RKO (cell line): ENCODE results near the gene RGL3.
"Not testable (repeated sequence)": the region's sequence is repeated elsewhere in the genome, so short reads cannot be mapped to it uniquely, and the experiment has no call there.

Source experiments
- DNase-seq: peaks from one replicate; pipeline ENCODE4 v3.0.0-alpha.2; 2016; ENCODE audit warnings: low spot score

RGL3 gene, protein sequence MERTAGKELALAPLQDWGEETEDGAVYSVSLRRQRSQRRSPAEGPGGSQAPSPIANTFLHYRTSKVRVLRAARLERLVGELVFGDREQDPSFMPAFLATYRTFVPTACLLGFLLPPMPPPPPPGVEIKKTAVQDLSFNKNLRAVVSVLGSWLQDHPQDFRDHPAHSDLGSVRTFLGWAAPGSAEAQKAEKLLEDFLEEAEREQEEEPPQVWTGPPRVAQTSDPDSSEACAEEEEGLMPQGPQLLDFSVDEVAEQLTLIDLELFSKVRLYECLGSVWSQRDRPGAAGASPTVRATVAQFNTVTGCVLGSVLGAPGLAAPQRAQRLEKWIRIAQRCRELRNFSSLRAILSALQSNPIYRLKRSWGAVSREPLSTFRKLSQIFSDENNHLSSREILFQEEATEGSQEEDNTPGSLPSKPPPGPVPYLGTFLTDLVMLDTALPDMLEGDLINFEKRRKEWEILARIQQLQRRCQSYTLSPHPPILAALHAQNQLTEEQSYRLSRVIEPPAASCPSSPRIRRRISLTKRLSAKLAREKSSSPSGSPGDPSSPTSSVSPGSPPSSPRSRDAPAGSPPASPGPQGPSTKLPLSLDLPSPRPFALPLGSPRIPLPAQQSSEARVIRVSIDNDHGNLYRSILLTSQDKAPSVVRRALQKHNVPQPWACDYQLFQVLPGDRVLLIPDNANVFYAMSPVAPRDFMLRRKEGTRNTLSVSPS

DNA sequence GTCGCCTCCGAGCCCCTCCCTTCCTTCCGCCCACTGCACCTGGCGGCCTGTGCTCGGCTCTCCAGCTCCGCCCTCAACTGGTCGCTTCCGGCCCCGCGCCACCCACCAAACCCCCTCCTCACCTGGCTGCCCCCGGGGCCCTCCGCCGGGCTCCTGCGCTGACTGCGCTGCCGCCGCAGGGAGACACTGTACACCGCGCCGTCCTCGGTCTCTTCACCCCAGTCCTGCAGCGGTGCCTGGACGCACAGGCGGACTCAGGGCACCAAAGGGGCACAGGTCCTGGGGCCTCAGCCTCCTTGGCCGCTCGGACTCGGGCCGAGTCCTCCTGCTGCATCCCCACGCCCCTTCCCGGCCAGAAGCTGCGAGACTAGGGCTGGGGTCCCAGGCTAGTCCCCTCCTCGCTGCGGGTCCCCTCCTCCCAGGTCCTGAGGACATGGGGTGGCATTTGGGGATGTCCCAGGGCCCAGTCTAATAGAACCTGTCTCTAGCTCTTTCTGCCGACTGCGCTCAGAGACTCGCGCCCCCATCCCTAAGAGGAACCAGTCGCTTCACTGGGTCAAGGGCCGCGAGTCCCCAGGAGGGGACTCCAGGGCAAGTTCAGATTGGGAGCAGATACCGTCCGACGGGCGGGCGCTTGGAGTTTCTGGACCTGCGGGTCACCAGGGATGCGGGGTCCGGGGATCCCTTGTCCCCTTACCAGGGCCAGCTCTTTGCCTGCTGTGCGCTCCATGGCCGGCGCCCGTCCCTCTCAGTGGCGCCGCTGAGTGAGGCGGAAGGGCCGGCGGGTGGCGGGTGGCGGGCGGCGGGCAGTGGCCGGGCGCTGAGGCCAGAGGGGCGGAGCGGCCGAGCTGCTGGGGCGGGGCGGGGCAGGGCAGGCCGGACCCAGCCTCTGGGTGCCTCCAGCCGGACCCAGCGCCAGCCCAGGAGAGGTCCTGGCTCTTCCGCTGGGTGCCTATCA, at the start of gene RGL3:
Gene RGL3, minus strand, starts transcription at position 766 of the 958 bp plus-strand sequence. Its CDS starts 36 bp downstream, at position 730.
- DNase-seq: peak; percentile 66

- DNase-seq: not testable (repeated sequence)
Observed at GRCh38 chr19:11468266-11468845, 49.2 kb upstream of the RGL3 start.

- DNase-seq: no peak
Observed at GRCh38 chr19:11465600-11465999, 46.5 kb upstream of the RGL3 start.

DNA sequence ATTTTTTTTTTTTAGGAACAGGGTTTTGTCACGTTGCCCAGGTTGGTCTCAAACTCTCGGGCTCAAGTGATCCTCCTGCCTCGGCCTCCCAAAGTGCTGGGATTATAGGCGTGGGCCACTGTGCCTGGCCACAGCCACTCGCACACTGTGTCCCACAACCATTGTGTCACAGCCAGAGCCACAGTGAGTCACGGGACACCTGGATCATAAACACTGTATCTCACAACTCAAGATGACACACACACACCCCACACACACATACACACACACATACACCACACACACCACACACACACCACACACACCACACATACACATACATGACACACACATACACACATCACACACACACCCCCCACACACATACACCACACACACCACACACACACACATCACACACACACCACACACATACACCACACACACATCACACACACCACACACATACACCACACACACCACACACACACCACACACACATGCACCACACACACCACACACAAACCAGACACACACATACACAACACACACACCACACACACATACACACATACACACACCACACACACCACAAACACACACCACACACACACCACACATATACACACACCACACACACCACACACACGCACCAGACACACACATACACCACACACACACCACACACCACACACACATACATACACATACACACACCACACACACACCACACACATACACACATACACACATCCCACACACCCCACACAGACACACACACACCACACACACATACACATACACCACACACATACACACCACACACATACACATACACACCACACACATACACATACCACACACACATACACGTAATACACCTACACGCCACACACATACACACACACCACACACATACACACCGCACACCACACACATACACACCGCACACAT, 45.5 kb upstream of the RGL3 start:
- no peak for DNase-seq

- DNase-seq: no peak
Observed at GRCh38 chr19:11463391-11463790, 44.3 kb upstream of the RGL3 start.

DNA sequence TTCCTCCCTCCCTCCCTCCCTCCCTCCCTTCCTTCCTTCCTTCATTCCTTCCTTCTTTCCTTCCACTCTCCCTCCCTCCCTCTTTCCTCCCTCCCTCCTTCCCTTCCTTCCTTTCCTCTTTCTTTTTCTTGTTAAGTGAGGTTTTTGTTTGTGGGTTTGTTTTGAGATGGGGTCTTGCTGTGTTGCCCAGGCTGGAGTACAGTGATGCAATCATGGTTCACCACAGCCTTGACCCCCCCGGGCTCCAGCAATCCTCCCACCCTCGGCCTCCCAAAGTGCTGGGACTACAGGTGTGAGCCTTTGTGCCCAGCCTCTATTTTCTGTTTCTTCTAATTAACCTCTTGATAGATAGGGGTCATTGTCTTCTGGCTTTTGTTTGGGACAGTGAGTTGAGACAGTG, 42.3 kb upstream of the RGL3 start:
- DNase-seq: no peak

- no peak for DNase-seq
Observed at GRCh38 chr19:11460207-11460606, 41.1 kb upstream of the RGL3 start.

- not testable (repeated sequence) for DNase-seq
Observed at GRCh38 chr19:11458912-11459311, 39.8 kb upstream of the RGL3 start.

GRCh38 chr19:11458236-11458900, 39.3 kb upstream of the RGL3 start:
- no peak for DNase-seq

DNA sequence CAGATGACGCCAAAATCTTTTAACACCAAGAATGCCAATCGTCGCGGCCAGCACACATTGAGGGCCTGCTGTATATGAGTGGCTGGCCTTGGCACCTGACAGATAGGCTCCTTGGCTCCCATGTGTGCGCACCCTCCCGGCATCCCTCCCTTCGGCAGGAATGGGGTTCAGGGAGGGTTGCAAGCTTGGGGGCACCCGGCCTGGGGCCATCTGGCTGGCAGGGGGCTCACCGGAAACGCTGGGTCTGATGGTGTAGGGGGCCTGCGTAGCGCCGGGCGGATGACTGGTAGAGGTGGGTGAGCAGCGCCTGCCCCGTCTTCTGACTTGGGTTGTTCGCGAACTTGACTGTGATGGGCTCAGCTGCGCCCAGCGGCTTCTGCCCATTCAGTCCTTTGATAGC, 38.7 kb upstream of the RGL3 start:
- DNase-seq: no peak

- no peak for DNase-seq
Observed at GRCh38 chr19:11457115-11457514, 38.0 kb upstream of the RGL3 start.

DNA sequence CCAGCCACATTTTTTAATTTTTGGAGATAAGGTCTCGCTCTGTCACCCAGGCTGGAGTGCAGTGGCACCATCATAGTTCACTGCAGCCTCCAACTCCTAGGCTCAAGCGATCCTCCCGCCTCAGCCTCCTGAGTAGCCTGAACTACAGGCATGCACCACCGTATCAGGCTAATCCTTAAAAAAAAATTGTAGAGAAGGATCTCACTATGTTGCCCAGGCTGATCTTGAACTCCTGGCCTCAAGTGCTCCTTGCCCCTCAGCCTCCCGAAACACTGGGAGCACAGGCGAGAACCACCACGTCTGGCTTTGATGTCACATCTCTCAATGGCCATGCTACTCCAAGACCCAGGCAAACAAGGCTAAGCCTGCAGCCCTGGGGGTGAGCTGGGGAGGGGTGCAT, 37.5 kb upstream of the RGL3 start:
- no peak for DNase-seq

GRCh38 chr19:11455233-11455554, 36.1 kb upstream of the RGL3 start:
- not testable (repeated sequence) for DNase-seq

- no peak for DNase-seq
Observed at GRCh38 chr19:11453468-11454341, 34.6 kb upstream of the RGL3 start.

DNA sequence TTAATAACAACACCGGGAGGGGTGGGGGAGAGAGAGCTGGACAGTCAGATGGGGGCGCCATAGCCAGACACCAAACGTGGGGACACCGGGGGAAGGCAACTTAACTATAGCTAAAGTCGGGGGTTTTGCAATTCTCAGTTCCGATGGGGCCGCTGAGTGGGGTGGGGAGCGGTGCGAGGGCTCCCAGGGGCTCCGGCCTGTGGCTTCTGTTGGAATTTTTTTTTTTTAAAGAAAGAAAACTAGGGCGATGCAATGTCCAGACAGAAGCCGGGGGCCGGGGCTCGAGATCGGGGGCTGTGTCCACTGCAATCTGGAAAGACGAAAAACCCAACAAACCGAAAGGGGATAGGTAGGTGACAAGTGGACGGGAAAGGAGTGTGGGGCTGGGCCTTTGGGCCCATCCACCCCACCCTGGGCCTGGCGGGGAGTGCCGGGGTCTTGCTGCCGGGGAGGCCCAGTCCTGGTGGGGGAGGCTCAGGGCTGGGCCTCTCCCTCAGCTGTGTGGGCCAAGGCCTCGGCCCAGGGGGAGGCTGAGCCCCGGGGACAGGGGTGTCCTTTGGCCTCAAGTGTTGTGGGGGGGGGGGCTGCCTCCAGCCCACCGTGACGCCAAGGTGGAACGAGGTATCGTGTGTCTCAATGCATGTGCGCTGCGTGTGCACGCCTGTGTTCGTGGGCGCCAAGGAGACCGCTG, 33.7 kb upstream of the RGL3 start:
- no peak for DNase-seq

DNA sequence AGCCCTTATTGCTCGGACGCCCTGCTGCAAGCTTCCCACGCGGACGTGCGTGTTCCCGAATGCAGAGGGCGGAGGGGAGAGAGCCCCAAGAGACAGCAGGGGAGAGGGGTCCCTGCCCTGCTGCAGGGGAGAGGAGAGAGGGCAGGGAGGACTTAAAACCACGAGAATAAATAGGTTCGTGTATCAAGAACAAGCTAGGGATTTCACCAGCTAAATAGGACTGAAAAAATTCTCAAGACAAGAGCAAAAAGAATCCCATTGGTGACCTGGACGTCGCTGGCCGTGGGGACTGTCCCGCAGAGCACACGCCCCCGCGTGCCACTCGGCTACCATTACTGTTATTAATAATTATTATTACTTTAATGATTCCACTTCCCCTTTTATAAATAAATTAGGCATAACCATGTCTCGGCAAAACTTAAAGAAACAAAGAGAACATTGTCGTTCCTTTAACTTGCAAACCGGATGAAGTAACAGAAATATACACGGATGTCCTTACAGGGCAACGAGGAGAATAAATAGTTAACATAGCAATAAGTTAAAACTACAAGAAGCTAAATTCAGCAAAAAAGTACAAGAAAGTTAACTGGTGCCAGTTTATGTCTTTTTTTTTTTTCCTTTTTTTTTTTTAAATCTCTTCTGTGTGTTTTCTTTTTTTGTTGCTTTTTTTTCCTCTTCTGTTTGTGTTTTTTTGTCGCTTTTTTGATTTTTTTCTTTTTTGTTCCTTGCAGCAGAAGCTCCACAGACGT, 32.9 kb upstream of the RGL3 start:
- no peak for DNase-seq

DNA sequence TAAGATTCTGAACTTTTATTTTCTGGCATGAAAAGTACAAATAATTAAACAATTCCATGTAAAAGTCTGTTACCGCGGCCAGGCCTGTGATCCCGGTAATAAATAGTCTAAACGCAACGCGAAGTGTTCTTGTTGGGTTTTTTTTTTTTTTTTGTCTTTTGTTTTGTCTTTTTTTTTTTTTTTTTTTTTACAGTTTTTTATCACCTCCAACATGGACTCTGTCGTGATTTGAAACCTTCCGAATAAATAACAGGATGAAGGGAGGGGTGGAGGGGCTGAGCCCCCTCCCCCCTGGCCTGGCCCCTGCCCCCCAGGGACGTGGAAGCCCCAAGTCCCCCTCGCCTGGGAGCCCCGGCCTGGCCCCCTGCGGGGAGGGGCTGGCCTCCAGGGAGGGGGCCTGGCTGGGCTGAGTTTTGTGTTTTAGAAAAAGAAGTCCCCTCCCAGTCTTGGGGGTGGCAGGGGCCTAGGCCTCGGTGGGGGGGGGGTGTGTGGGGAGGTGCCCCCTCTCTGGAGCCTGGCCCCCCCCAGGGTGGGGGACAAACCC, 32.3 kb upstream of the RGL3 start:
- no peak for DNase-seq
